IPS DF 6.9 (cell line): ENCODE data around the gene SCIN.

Experiments used
- DNase-seq: peaks from one replicate; pipeline ENCODE4 v3.0.0-alpha.2; 2013; ENCODE audit warnings: low read depth, low spot score
- H3K27ac ChIP-seq: one replicate; pipeline ENCODE4 v1.5.1; 2013; ENCODE audit warnings: low read length, control low read depth
- H3K27me3 ChIP-seq: 2 replicates; pipeline ENCODE4 v1.6.1; 2013; ENCODE audit warnings: mild to moderate bottlenecking, low read length; ENCODE audit not compliant: control insufficient read depth, insufficient read depth
- H3K36me3 ChIP-seq: 2 replicates; pipeline ENCODE4 v1.6.1; 2013; ENCODE audit warnings: low read length; ENCODE audit not compliant: control insufficient read depth, insufficient read depth
- H3K4me1 ChIP-seq: 2 replicates; pipeline ENCODE4 v1.6.1; 2013; ENCODE audit warnings: low read length; ENCODE audit not compliant: control insufficient read depth, insufficient read depth
- H3K4me3 ChIP-seq: 2 replicates; pipeline ENCODE4 v1.5.1; 2013; ENCODE audit warnings: mild to moderate bottlenecking, low read length
- H3K9me3 ChIP-seq: 2 replicates; pipeline ENCODE4 v1.6.1; 2013; ENCODE audit warnings: low read length, inconsistent platforms; ENCODE audit not compliant: control insufficient read depth, insufficient read depth
- WGBS: extraction: QIAGEN DNeasy Blood & Tissue Kit; methylation state at CpG from one replicate; pipeline ENCODE4 v1.1.7; 2013; ENCODE audit warnings: mixed read lengths, missing lambda C conversion rate; ENCODE audit not compliant: insufficient read length, insufficient coverage; 5-methylcytosine and 5-hydroxymethylcytosine counted together

The SCIN gene

GRCh38 chr7:12699299-12699698 lies 128.8 kb downstream of the SCIN start:
- DNase-seq, result no peak
- WGBS, result no CpG with 5 or more reads among the region's 10 CpGs

DNA sequence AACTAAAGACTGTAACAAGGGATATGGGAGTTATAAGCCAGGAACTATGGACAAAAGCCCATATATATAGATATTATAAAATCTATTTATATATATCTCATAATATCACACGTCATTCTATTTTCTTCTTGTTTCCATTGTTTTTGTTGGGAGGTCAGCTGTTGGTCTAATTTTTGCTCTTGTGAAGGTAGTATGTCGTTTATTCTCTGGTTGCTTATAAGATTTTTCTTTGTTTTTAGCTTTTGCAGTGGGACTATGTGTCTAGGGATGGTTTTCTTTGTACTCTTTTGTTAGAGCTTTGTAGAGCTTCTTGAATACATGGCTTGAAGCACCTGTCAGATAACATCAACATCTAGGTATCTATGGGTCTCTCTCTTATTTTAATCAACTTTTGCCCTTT lies 130.9 kb downstream of the SCIN start:
- H3K4me1 ChIP-seq, result no peaks in the 10 kb centered on the region
- no peaks in the 10 kb centered on the region for H3K27me3 ChIP-seq
- WGBS, result no CpG with 5 or more reads among the region's 2 CpGs
- no peak overlapping the region for H3K4me3 ChIP-seq
- H3K36me3 ChIP-seq, result no peaks in the 10 kb centered on the region
- H3K9me3 ChIP-seq, result no peaks in the 10 kb centered on the region
- H3K27ac ChIP-seq, result no peak overlapping the region
- DNase-seq, result no peak

More at GRCh38 chr7:12699299-12699698, 128.8 kb downstream of the SCIN start:
- no peaks in the 10 kb centered on the region for H3K9me3 ChIP-seq
- no peaks in the 10 kb centered on the region for H3K4me1 ChIP-seq
- H3K4me3 ChIP-seq, result no peak overlapping the region
- H3K27me3 ChIP-seq, result no peaks in the 10 kb centered on the region
- H3K27ac ChIP-seq, result no peak overlapping the region
- H3K36me3 ChIP-seq, result no peaks in the 10 kb centered on the region

GRCh38 chr7:12703881-12704280 lies 133.4 kb downstream of the SCIN start:
- Histone ChIP-seq H3K4me3 (no peak overlapping the region), H3K36me3 (no peaks in the 10 kb centered on the region), H3K4me1 (no peaks in the 10 kb centered on the region), H3K27me3 (no peaks in the 10 kb centered on the region), H3K9me3 (no peaks in the 10 kb centered on the region), H3K27ac (no peak overlapping the region)
- no CpG with 5 or more reads among the region's 2 CpGs for WGBS
- no peak for DNase-seq

GRCh38 chr7:12705878-12706277 lies 135.4 kb downstream of the SCIN start:
- WGBS, result no CpG with 5 or more reads among the region's 4 CpGs
- H3K9me3 ChIP-seq, result no peaks in the 10 kb centered on the region
- H3K4me1 ChIP-seq, result no peaks in the 10 kb centered on the region
- no peak for DNase-seq
- no peak overlapping the region for H3K4me3 ChIP-seq
- no peaks in the 10 kb centered on the region for H3K27me3 ChIP-seq
- no peaks in the 10 kb centered on the region for H3K36me3 ChIP-seq
- no peak overlapping the region for H3K27ac ChIP-seq

- DNase-seq, result no peak
- Histone ChIP-seq H3K9me3 (no peaks in the 10 kb centered on the region), H3K27ac (no peak overlapping the region), H3K27me3 (no peaks in the 10 kb centered on the region), H3K36me3 (no peaks in the 10 kb centered on the region), H3K4me1 (no peaks in the 10 kb centered on the region), H3K4me3 (no peak overlapping the region)
Observed at GRCh38 chr7:12706900-12707536, 136.5 kb downstream of the SCIN start.

DNA sequence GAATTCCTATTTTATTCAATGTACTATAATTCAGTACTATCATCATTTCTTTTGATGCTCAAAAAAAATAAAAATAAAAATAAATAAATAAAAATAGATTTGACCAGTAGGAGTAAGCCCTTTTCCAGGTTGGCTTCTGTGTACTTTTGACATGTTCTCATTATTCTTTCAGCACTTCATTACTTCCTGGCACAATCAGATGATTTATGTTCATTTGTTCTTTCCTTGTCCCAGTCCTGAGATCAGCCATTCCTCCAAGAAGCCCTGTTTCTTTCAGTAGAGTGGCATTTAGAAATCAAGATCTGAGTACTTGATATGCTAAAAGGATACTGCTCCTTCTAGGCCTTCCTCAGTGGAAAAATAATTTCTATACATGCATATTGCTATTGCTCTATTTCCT lies 137.8 kb downstream of the SCIN start:
- Histone ChIP-seq H3K9me3 (no peaks in the 10 kb centered on the region), H3K36me3 (no peaks in the 10 kb centered on the region), H3K27me3 (no peaks in the 10 kb centered on the region), H3K4me3 (no peak overlapping the region), H3K4me1 (no peaks in the 10 kb centered on the region), H3K27ac (no peak overlapping the region)
- no peak for DNase-seq
